ENCODE data around the gene ING1.
"Not testable (repeated sequence)": the region's sequence is repeated elsewhere in the genome, so short reads cannot be mapped to it uniquely, and the experiment has no call there.

ING1 gene

DNA sequence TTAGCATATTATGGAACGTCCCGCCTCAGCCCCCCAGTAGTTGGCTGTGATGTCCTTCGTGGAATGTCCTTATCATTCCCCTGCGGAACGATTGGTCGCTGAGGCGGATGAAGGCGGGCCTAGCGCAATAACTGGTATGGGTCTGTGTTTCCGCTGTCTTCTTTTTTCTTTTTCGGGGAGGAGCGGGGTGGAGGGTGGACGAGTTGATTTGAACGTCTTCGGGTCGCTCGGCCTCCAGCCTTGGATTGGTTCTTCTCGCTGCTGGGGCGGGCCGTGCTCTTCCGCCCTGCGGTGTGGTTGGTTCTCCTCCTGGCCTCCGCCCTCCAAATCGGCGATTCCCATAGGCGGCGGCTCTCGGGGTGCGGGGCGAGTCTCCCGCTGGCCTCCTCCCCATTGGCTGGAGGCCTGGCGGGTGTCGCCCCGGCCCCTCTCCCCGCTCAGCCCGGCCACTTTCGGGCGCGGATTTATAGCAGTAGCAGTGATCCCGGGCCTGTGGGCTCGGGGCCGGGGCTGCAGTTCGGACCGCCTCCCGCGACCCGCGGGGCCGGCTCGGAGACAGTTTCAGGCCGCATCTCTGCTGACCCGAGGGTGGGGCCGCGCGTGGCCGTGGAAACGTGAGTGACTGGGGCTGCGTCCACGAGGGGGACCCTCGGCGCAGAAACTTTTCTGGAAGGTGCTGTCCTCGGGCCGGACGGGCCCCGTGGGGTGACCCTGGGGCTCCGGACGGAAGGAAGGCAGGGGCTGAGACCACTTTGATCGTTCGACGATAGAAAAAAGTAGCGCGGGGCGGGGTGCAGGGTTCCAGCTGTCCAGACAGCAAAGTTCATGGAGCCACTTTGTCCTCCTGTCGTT is 2.1 kb downstream of the ING1 start:
- DNase-seq (ENCODE audit: low spot score) = peak; percentile 92

DNA sequence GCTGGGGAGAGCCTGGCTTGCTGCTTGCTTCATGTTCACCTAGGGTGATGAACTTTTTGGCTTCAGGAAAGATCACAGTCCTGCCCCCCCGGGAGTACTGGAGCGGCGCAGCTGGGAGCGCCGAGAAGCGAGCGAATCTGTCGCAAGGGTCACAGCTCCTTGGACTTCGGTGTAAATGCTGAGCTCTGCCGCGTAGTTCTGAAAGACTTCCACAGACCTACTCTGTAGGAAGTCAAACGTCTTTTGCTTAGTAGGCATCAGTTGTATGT is 2.7 kb downstream of the ING1 start:
- no peak for DNase-seq (ENCODE audit: low spot score)

DNA sequence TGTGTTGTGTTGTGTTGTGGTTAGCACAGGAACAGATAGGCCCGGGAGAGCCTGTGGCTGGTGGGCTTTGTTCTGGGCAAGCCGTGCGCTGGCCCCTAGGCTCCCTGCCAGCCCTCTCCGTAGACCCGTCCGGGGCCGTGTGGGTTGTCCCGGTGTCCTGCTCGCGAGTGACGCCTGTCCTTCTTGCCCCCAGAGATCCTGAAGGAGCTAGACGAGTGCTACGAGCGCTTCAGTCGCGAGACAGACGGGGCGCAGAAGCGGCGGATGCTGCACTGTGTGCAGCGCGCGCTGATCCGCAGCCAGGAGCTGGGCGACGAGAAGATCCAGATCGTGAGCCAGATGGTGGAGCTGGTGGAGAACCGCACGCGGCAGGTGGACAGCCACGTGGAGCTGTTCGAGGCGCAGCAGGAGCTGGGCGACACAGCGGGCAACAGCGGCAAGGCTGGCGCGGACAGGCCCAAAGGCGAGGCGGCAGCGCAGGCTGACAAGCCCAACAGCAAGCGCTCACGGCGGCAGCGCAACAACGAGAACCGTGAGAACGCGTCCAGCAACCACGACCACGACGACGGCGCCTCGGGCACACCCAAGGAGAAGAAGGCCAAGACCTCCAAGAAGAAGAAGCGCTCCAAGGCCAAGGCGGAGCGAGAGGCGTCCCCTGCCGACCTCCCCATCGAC is 5.7 kb downstream of the ING1 start:
- no peak for DNase-seq (ENCODE audit: low spot score)

DNA sequence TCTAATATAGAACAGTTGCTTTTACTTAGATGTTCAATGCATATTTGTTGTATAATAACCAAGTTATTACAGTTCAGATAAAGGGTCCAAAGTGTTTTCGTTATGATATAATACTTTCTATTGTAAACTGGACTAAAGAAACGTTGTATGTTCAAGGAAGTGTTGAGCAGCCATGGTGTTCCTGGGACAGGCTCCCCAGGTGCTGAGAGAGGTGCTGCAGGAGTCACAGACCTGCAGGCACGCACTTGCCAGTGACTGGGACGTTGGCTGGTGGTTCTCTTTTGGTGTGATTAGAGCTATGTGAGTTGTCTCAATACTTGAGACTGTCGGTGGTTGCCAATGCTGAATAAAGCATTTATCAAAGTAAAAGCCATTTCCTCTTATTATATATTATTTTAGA is 9.5 kb downstream of the ING1 start:
- no peak for DNase-seq (ENCODE audit: low spot score)

DNA sequence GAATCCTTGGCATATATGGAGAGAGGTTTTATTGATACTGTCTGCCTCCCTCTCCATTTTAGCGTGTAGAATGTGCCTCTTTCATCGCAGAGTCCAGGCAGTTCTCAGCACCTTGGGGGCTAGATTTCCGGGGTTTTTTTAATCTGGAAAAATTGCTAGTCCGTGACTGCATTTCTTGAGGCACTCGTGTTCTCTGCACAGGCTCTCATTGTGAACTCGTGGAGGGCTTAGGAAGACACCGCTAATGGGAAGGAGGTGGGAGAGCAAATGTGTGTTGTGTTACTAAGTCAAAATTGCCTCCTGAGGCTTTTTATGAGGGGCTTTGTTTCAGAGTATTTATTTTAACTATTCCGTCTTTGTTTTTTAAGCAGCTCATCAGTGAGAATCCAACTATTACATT is 10.1 kb downstream of the ING1 start:
- no peak for DNase-seq (ENCODE audit: low spot score)

DNA sequence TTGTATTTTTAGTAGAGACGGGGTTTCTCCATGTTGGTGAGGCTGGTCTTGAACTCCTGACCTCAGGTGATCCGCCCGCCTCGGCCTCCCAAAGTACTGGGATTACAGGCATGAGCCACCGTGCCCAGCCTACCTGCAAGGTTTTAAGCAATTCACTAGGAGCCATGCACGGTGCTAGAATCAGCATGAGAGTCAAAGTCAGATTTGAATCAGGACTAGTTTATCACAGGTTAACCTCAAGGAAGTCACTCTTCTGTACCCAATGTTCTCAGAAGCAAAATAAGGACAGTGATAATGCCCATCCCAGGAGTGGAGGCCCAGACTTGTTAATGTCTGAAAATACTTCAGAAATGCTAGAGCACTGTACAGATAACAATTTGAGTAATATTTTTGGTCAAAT is 12.7 kb downstream of the ING1 start:
- not testable (repeated sequence) for DNase-seq (ENCODE audit: low spot score)

DNA sequence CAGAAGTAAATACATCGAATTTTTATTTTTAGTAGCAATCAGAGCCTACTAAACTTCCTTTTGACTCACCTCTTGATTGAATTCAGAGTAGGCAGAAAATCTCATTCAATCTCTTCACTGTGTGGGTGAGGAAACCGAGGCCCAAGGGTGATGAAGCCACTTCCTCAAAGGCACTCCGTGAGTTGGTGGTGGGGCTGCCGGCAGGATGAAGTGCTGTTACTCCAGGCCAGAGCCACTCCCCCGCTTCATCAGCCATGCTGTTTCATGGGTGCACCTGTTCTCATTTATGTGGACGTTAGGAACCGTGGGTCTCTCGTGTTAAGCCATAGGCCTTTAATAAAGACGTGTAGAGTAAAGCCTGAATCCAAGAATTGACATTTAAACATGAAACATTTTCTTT is 13.2 kb downstream of the ING1 start:
- DNase-seq (ENCODE audit: low spot score) = no peak

DNA sequence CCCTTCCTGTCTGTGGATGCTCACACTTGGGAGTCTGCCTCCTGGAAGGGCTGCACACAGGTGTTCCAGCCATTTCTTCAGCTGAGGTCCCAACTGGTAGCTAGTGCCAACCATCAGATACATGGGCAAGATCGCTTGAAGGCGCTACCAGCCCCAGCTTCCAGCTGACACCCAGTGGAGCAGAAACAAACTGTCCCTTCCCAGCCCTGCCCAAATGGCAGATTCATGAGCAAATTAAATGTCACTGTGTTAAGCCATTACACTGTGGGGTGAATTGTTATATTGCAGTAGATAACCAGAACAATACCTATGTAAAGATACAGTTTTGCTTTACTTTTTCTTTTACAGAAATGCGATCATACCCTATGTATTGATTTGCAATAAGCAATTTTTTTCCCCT is 17.6 kb downstream of the ING1 start:
- DNase-seq (ENCODE audit: low spot score) = no peak

DNA sequence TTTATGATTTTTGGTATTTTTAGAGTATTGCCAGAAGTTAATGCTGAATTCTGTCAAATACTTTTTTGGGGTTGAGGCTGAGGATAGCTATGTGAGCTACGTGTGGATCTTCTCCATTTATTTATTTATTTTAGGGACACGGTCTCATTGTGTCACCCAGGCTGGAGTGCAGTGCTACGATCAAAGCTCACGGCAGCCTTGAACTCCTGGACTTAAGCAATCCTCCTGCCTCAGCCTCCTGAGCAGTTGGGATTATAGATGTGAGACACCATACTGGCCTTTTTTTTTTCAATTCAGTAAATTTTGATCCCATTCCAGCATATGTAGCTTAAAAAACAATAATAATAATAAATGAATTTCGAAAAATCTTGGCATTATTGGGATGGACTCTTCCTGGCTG is 21.1 kb downstream of the ING1 start:
- no peak for DNase-seq (ENCODE audit: low spot score)

DNA sequence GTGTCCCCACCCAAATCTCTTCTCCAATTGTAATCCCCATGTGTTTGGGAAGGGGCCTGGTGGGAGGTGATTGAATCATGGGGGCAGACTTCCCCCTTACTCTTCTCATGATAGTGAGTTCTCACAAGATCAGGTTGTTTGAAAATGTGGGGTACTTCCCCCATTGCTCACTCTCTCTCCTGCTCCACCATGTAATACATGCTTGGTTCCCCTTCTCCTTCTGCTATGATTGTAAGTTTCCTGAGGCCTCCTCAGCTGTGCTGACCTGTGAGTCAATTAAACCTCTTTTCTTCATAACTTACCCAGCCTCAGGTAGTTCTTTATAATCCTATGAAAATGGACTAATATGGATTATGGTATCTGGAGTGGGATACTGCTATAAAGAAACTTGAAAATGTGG is 24.1 kb downstream of the ING1 start:
- no peak for DNase-seq (ENCODE audit: low spot score)

DNA sequence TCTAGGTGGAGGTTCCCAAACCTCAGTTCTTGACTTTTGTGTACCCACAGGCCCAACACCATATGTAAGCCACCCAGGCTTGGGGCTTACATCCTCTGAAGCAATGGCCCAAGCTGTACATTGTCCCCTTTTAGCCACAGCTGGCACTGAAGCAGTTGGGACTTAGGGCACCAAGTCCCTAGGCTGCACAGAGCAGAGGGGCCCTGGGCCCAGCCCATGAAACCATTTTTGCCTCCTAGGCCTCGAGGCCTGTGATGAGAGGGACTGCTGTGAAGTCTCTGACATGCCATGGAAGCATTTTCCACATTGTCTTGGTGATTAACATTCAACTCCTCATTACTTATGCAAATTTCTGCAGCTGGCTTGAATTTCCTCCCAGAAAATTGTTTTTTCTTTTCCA is 30.2 kb downstream of the ING1 start:
- no peak for DNase-seq (ENCODE audit: low spot score)

DNA sequence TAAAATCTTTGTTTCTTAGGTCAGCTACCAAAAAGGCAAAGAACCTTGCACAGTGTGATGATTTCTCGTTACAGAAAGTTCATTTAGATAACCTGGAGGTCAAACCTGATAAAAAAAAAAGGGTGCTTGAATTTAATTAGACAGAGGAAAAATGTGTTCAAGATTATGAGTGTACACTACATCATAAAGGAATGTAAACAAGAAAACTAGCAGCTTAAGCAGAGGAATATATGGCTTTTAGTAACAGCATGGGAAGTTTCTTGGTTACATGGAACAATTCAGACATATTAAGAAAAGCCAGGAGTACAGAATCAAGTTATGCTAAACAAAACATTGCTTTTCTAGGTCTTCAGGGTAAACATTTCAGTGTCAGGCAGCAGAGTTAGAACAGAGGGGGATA is 32.9 kb downstream of the ING1 start:
- no peak for DNase-seq (ENCODE audit: low spot score)

DNA sequence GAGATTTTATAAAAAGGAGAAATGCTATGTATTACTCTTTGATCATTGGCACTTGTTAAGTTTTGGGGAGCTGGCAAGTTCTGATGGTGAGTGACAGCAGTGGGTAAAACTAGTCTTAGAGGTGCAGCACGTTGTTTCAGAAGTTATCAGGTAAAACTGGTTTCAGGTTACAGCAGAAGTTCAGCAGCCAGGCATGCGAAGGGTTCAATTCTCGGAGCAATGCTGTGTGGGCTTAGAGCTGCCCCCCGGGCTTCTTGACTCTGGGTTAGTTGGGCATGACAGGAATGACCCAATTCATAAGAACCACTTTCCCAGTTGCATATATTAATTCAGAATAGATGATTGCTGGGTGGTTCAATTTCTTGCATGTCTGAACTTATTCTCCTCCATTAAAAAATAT is 34.8 kb downstream of the ING1 start:
- no peak for DNase-seq (ENCODE audit: low spot score)

DNA sequence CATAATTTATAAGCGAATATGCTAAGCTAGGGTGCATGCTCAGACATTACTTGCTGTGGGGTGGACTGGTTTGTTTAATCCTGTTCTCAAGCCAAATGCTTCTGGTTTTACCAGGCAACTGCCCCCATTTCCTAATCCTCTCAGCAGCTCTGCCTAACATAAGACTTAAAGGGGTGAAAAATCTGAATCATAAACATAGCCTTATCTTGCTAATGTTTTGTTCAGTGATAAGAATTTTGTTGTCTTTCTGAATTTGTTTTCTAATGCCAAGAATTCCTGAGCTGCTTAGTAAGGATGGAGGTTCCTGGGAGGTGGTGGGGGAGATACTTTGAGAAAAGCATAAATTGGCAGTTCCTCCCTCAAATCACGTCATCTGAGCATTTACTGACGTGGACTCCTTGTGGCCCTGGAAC is 42.7 kb downstream of the ING1 start:
- no peak for DNase-seq (ENCODE audit: low spot score)

DNA sequence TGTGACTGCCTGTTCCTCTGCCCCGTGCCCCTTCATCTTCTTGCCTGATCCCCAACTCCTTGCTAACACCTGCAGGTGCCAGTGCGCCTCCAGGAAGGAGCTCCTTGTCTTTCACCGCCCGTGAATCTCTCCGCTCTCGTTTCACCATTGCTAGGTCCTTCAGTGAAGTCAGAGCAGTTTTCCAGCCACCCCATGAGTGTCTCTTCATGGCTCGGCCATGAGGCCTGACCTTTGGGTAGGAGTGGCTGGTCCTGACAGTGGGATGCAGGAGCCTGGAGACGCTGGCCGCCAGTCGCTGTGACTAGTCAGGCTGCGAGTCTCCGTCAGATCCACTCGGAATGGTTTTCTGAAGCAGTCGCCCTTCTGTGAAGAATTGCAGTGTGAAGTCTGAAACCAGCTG is 43.8 kb downstream of the ING1 start:
- no peak for DNase-seq (ENCODE audit: low spot score)

DNA sequence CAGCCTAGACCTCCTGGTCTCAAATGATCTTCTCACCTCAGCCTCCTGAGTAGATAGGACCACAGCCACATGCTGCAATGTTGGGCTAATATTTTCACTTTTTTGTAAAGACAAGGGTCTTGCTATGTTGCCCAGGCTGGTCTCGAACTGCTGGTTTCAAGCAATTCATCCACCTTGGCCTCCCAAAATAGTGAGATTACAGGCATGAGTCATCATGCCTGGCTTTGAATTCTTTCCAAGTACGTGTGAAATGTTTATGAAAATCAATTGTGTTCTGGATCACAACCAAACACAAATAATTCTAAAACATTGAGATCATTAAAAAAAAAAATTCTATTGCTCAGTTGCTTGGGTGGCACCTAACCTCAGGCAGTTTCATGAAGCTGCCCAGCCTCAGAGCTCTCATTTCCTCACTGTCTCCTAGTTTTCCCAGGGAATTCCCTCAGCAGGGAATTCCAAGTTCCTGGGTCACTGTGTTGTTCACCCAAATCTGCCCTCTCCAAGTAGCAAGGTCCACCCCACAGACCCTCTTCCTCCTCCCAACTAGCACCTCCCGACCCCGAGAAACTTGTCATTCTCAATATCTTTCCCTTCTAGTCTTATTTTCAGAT is 44.8 kb downstream of the ING1 start:
- no peak for DNase-seq (ENCODE audit: low spot score)

DNA sequence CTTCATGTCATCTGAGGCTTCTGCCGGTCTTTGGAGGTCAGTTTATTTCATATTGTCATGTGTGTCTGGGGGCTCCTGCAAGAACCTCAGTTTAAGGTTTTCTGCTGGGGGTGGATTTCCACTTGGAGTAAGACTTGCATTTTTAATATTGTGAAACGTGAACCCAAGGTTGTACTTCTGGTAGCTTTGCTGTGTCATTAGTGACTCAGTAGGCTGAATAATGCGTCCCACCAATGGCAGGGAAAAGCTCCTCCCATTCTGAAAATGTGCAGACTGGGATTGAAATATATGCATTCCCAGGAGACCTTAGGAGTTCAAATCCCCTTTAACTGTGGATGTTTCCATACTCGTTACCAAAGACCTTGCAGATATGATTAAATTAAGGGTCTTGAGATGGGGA is 46.2 kb downstream of the ING1 start:
- DNase-seq (ENCODE audit: low spot score) = no peak

DNA sequence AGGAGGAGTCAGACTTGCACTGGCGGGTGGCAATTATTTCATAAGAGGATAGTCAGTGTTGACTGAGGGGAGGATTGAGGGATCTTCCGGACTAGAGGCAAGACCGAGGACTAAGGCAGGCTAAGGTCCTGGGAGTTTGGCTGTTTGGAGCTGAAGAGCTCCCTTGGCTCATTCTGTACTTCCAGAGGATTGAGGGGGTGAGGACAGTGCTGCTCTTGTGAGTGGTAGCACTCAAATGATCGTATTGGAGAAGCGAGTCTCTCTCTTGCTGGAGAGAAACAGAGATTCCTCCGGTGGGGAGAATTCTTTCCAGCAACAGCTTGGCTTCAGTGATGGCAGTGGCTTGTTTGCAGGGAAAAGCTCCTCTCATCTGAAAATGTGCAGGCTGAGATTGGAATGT is 47.1 kb downstream of the ING1 start:
- DNase-seq (ENCODE audit: low spot score) = no peak

DNA sequence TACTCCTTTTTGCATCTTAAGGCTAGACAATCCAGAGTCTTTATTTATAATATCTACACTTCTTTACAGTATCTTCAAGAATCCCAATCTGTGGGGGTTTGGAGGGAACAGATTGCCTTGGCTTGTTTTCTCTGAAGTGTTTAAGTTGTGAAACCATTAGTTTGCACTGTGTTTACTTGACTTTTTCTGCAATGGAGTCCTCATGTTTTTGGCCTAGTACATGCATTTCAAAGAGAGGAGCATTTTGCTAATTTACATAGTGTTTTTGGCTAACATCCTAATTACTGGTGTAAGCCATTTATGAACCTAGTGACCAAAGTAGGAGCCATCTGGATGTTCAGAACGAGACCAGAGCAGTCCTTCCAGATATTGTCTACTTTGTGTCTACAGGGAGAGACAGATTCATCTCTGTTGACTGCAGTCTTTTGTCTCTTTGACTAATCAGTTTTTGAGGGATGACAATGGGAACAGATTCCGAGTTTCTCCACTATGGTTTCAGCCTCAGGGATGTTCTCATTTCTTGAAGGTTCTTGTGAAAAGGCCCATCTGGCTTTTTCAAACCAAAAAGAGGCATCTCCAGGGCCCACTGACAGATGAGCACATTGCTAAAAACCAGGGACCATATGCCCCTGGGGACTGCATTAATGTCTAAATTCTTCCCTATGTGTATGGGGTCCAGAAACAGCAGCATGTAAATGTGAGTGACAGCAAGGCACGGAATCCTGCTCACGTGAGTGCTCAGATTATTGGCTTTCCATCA is 53.4 kb downstream of the ING1 start:
- no peak for DNase-seq (ENCODE audit: low spot score)

DNA sequence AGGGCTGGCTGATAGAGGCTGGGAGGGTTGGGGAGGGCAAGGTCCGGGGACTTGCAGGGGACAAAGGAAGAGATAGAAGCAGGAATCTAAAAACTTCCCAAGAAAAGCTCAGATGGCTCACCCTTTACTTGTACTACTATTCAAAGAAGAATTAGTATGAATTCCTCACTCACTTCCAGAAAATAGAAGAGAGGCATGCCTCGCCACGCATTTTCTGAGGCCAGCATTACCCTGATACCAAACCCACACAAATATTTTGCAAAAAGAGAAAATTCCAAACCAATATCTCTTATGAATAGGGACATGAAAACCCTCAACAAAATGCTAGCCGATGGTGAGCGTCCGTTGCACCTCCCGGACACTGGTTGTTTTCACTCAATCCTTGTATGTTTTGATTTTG is 54.0 kb downstream of the ING1 start:
- no peak for DNase-seq (ENCODE audit: low spot score)

DNA sequence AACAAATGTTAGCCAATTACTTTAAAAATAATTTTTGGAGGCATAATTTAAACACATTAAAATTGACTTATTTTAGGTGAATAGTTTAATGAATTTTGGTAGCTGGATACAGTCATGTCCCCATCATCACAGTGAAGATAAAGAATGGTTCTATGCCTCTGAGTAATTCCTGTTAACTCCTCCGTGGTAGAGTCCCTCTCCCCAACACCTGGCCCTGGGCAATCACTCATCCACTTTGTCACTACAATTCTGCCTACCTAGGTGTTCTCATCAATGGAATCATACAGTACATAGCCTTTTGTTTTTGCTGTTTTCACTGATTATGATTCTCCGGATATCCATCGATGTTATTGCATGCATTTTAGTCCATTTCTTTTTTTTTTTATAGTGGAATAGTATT is 55.6 kb downstream of the ING1 start:
- DNase-seq (ENCODE audit: low spot score) = no peak

DNA sequence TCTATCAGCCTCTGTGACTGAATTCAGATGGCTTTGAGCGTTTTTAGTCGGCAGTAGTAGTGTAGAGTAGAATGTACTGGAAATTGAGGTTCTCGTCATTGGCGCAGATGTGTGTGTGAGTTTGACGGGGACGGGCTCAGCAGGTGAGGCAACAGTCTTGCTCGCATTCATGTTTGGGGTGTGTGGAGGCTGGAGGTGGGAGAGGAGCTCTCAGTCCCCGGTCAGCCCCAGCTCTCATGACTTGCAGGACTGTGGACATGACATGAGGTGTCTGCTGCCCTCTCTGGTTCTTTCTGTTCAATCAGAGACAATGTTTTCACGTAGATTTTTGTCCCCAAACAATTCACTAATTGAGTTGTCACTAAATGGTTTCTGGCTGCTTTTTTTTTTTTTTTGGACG is 57.2 kb downstream of the ING1 start:
- DNase-seq (ENCODE audit: low spot score) = no peak

DNA sequence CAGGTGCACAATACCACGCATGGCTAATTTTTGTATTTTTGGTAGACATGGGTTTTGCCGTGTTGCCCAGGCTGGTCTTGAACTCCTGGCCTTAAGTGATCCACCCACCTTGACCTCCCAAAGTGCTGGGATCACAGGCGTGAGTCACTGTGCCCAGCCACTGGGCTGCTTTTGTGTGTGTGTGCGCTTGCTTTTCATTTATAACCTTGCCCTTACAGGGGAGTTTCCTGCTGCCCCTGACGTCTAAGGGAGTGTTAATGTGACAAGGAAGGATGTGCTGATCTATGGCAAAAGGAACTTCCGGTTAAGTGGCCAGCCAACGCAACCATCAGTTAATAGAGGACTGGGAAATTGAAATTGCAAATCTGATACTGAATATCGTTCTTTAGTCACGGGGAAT is 57.7 kb downstream of the ING1 start:
- peak; percentile 5 for DNase-seq (ENCODE audit: low spot score)
